MCF 10A (cell line): ENCODE data around the gene TRIM33. TPM values are rescaled to one million over a fixed set of nuclear protein-coding genes. Genes with fewer than 3 reads are reported as not detected.
A peak's percentile ranks its signal among the peaks of the same experiment; 100 is the strongest.

Experiments
- BruUV-seq: library from RNA; stranded (reverse); fragments of 400-500 nt; replicated peaks from 2 replicates; lab custom pipeline; 2021; lab: Mats Ljungman, UMichigan
- CTCF ChIA-PET: fragments of 300-600 bp; sonication (Branson Sonifier 250); formaldehyde crosslinking; extraction: SDS; loops from one replicate; lab custom pipeline; 2021; ENCODE audit warnings: antibody characterized with exemption, inconsistent platforms; lab: Yijun Ruan, JAX
- POLR2A ChIA-PET: fragments of 300-600, 350-650 bp; sonication (Branson Sonifier 250); formaldehyde crosslinking; extraction: SDS; loops from one replicate; lab custom pipeline; 2020; ENCODE audit warnings: antibody characterized with exemption, inconsistent platforms; lab: Yijun Ruan, JAX
- DNase-seq: peaks from one replicate; pipeline ENCODE4 v3.0.0-alpha.2; 2018; ENCODE audit not compliant: unreplicated experiment
- H3K27ac Mint-ChIP-seq: one replicate; pipeline ENCODE4 v1.8.0; 2022; ENCODE audit warnings: mild to moderate bottlenecking, low read depth, mixed read lengths; ENCODE audit not compliant: unreplicated experiment
- H3K27me3 Mint-ChIP-seq: one replicate; pipeline ENCODE4 v1.8.0; 2022; ENCODE audit warnings: mixed read lengths; ENCODE audit not compliant: insufficient read depth, unreplicated experiment
- H3K36me3 Mint-ChIP-seq: one replicate; pipeline ENCODE4 v1.8.0; 2022; ENCODE audit warnings: mild to moderate bottlenecking, moderate library complexity, mixed read lengths; ENCODE audit not compliant: insufficient read depth, unreplicated experiment
- H3K4me1 Mint-ChIP-seq: one replicate; pipeline ENCODE4 v1.8.0; 2022; ENCODE audit warnings: mixed read lengths; ENCODE audit not compliant: insufficient read depth, unreplicated experiment
- H3K4me3 Mint-ChIP-seq: one replicate; pipeline ENCODE4 v1.8.0; 2022; ENCODE audit warnings: mild to moderate bottlenecking, moderate library complexity, mixed read lengths; ENCODE audit not compliant: unreplicated experiment
- H3K9me3 Mint-ChIP-seq: one replicate; pipeline ENCODE4 v1.8.0; 2022; ENCODE audit warnings: mixed read lengths; ENCODE audit not compliant: unreplicated experiment
- intact Hi-C: fragments of 100-400 bp; cut with micrococcal nuclease; formaldehyde crosslinking; loops from 2 replicates; pipeline ENCODE4 v1.14.1; 2022
- total RNA-seq: library from RNA; stranded (reverse); gene quantifications from 2 replicates; pipeline ENCODE4 v1.2.3, GENCODE V29; 2022
- TF ChIP-seq, protein P1 (sequence below): fragments of 200-600 bp; IDR thresholded peaks from one replicate; pipeline ENCODE4 v1.8.0; 2022; ENCODE audit warnings: antibody characterized with exemption, mild to moderate bottlenecking; ENCODE audit not compliant: unreplicated experiment

TRIM33 gene
- total RNA-seq, 1 experiment from 2014 or later: 33.2 TPM

DNA sequence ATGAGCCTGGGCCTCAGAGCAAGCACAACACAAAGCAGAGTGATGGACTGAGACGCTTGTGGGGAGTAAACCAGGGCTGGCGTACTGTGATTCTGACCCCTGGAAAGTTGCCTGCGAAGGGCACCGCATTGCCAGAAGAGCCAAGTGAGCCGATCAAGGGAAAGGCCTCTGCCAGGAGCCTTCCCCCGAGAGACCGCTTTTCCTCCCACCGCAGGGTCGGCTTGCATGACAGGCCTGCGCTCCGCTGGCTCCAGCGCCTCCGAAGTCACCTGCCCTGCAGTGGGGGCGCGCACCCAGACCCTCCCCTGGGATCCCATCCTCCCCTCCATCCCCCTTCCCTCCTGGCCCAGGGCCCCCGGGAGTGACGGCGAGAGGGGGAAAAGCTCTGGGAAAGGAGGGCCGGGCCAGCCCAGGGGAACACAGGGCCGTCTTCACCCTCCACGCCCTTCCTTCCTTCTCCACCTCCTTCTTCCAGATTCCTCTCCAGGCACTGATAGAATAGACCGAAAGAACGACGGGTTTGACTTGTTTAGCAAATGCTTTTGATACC is 165.0 kb downstream of the TRIM33 start:
- H3K4me1 Mint-ChIP-seq: peaks cover 4% of the 10 kb centered on the region
- no peaks in the 10 kb centered on the region for H3K36me3 Mint-ChIP-seq
- ChIA-PET CTCF (interaction anchor here (0.5 to 4.9 kb wide), 30 partner anchors 8 to 766 kb away, joined by 3 to 66 read pairs (median 4); partner anchors contain the start of gene NRAS), POLR2A (interaction anchor here (0.6 to 2.5 kb wide), 4 partner anchors 30 to 371 kb away, joined by 3 to 6 read pairs (median 3); partner anchors contain the start of genes DENND2C and NRAS)
- TF ChIP-seq, protein P1, sequence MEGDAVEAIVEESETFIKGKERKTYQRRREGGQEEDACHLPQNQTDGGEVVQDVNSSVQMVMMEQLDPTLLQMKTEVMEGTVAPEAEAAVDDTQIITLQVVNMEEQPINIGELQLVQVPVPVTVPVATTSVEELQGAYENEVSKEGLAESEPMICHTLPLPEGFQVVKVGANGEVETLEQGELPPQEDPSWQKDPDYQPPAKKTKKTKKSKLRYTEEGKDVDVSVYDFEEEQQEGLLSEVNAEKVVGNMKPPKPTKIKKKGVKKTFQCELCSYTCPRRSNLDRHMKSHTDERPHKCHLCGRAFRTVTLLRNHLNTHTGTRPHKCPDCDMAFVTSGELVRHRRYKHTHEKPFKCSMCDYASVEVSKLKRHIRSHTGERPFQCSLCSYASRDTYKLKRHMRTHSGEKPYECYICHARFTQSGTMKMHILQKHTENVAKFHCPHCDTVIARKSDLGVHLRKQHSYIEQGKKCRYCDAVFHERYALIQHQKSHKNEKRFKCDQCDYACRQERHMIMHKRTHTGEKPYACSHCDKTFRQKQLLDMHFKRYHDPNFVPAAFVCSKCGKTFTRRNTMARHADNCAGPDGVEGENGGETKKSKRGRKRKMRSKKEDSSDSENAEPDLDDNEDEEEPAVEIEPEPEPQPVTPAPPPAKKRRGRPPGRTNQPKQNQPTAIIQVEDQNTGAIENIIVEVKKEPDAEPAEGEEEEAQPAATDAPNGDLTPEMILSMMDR: no peak
- DNase-seq: no peak
- H3K4me3 Mint-ChIP-seq: peak overlapping the region; percentile 84
- no peaks in the 10 kb centered on the region for H3K27me3 Mint-ChIP-seq
- no peaks in the 10 kb centered on the region for H3K9me3 Mint-ChIP-seq
- no TSS peak for BruUV-seq
- H3K27ac Mint-ChIP-seq: peak overlapping the region; percentile 85
- intact Hi-C loops: loop anchor here (1.0 to 10.0 kb wide), 5 partner anchors 82 to 699 kb away; no protein-coding TSS in a partner anchor

DNA sequence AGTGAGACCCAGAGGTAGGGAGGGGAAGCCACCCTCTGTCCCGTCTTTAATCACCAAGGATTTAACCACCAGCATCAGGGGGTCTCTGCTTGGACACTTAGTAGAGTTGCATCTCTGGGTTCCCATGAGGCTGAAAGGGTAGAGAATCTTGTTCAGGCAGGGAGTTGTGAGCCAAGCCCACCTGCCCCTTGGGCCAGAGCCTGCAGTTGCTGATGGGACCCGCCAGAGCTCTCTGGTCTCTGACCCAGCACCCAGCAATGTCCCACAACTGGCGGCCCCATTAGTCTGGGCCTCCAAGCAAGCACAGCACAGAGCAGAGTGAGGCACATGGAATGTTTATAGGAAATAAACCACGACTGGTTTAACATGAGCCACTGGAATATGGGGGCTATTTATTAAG is 166.3 kb downstream of the TRIM33 start:
- no peaks in the 10 kb centered on the region for H3K9me3 Mint-ChIP-seq
- no peaks in the 10 kb centered on the region for H3K27me3 Mint-ChIP-seq
- no peak for DNase-seq
- peaks cover 4% of the 10 kb centered on the region for H3K4me1 Mint-ChIP-seq
- no peak overlapping the region for H3K4me3 Mint-ChIP-seq
- H3K27ac Mint-ChIP-seq: no peak overlapping the region
- intact Hi-C loops: loop anchor here (10.0 kb wide), 1 partner anchor 700 kb away; no protein-coding TSS in a partner anchor
- TF ChIP-seq, protein P1: no peak
- CTCF ChIA-PET: interaction anchor here (1.2 to 2.5 kb wide), 2 partner anchors 27 to 84 kb away, joined by 4 to 9 read pairs; no protein-coding TSS in a partner anchor
- H3K36me3 Mint-ChIP-seq: no peaks in the 10 kb centered on the region
- POLR2A ChIA-PET: no interaction called here
- BruUV-seq: no TSS peak

Other genes starting within 250 kb of the TRIM33 start
- gene BCAS2, start 70.4 kb upstream of the TRIM33 start, total RNA-seq: 85.4 and 97.2 TPM in 2 replicates
- gene DENND2C, start 158.8 kb upstream of the TRIM33 start, total RNA-seq: 5.8 and 6.0 TPM in 2 replicates
- gene AMPD1, start 184.3 kb upstream of the TRIM33 start, total RNA-seq: not detected in 2 replicates
- gene NRAS, start 205.6 kb upstream of the TRIM33 start, total RNA-seq: 38.9 and 41.4 TPM in 2 replicates
- 535 and 580 TPM in 2 replicates for gene CSDE1, start 246.8 kb upstream of the TRIM33 start, total RNA-seq